ENCODE results near the gene ATP1A4.

GRCh38 chr1:160216301-160216700 lies 64.9 kb downstream of the ATP1A4 start:
- TF ChIP-seq, protein P1, sequence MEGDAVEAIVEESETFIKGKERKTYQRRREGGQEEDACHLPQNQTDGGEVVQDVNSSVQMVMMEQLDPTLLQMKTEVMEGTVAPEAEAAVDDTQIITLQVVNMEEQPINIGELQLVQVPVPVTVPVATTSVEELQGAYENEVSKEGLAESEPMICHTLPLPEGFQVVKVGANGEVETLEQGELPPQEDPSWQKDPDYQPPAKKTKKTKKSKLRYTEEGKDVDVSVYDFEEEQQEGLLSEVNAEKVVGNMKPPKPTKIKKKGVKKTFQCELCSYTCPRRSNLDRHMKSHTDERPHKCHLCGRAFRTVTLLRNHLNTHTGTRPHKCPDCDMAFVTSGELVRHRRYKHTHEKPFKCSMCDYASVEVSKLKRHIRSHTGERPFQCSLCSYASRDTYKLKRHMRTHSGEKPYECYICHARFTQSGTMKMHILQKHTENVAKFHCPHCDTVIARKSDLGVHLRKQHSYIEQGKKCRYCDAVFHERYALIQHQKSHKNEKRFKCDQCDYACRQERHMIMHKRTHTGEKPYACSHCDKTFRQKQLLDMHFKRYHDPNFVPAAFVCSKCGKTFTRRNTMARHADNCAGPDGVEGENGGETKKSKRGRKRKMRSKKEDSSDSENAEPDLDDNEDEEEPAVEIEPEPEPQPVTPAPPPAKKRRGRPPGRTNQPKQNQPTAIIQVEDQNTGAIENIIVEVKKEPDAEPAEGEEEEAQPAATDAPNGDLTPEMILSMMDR (conservative IDR thresholded peaks at IDR 0.05; ENCODE audit: low read length) = no peak
- no peak for TF ChIP-seq EZH2phosphoT487 (IDR thresholded peaks at IDR 0.05; ENCODE audit: borderline replicate concordance, low read depth, low read length)

Measured in OCI-LY7 (cell line).